ENCODE data around the gene PRPF19.

GRCh38 chr11:60879971-60880588, 26.3 kb downstream of the PRPF19 start:
- TF ChIP-seq SRF (IDR thresholded peaks at IDR 0.05; ENCODE audit: low read depth, low read length): no peak
- TF ChIP-seq, protein P1, sequence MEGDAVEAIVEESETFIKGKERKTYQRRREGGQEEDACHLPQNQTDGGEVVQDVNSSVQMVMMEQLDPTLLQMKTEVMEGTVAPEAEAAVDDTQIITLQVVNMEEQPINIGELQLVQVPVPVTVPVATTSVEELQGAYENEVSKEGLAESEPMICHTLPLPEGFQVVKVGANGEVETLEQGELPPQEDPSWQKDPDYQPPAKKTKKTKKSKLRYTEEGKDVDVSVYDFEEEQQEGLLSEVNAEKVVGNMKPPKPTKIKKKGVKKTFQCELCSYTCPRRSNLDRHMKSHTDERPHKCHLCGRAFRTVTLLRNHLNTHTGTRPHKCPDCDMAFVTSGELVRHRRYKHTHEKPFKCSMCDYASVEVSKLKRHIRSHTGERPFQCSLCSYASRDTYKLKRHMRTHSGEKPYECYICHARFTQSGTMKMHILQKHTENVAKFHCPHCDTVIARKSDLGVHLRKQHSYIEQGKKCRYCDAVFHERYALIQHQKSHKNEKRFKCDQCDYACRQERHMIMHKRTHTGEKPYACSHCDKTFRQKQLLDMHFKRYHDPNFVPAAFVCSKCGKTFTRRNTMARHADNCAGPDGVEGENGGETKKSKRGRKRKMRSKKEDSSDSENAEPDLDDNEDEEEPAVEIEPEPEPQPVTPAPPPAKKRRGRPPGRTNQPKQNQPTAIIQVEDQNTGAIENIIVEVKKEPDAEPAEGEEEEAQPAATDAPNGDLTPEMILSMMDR (IDR thresholded peaks at IDR 0.05; ENCODE audit: control extremely low read depth in 1 of 3, insufficient read depth in 1 of 3, low read depth in 1 of 3, low read length in 3 of 3): no peak
- no peak for TF ChIP-seq BRCA1 (IDR thresholded peaks at IDR 0.05; ENCODE audit: low read depth, low read length)
- TF ChIP-seq CBX5 (IDR thresholded peaks at IDR 0.05; ENCODE audit: low read depth, low read length): no peak
- no peak for TF ChIP-seq GABPA (IDR thresholded peaks at IDR 0.05; ENCODE audit: borderline replicate concordance, insufficient read depth, low read length)
- no peak for TF ChIP-seq TEAD4 (IDR thresholded peaks at IDR 0.05; ENCODE audit: low read depth, low read length)
- TF ChIP-seq NANOG (IDR thresholded peaks at IDR 0.05; ENCODE audit: insufficient read depth, low read depth, low read length, poor library complexity, severe bottlenecking): no peak
- no peak for TF ChIP-seq POLR2A (IDR thresholded peaks at IDR 0.05; ENCODE audit: control extremely low read depth in 1 of 2, low read depth in 2 of 2, low read length in 2 of 2)
- TF ChIP-seq, protein P2, sequence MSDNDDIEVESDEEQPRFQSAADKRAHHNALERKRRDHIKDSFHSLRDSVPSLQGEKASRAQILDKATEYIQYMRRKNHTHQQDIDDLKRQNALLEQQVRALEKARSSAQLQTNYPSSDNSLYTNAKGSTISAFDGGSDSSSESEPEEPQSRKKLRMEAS (IDR thresholded peaks at IDR 0.05): no peak
- no peak for TF ChIP-seq POLR2AphosphoS5 (IDR thresholded peaks at IDR 0.05; ENCODE audit: low read depth, low read length)
- TF ChIP-seq RAD21 (IDR thresholded peaks at IDR 0.05 in 1 of 2, conservative IDR thresholded peaks at IDR 0.05 in 1 of 2; ENCODE audit: low read depth in 2 of 2, low read length in 2 of 2): no peak
- TF ChIP-seq EZH2 (IDR thresholded peaks at IDR 0.05; ENCODE audit: low read depth, low read length, severe bottlenecking): no peak
- no peak for TF ChIP-seq SIN3A (conservative IDR thresholded peaks at IDR 0.05 in 1 of 2, IDR thresholded peaks at IDR 0.05 in 1 of 2; ENCODE audit: low read depth in 1 of 2, low read length in 2 of 2)
- TF ChIP-seq PHF8 (conservative IDR thresholded peaks at IDR 0.05; ENCODE audit: low read depth, low read length): no peak
